NCI-H1694 (cell line): ENCODE data around the gene GRIK4.

Experiments used
- DNase-seq: peaks from one replicate; lab custom pipeline; 2025; lab: John Stamatoyannopoulos, UW

GRIK4 gene

DNA sequence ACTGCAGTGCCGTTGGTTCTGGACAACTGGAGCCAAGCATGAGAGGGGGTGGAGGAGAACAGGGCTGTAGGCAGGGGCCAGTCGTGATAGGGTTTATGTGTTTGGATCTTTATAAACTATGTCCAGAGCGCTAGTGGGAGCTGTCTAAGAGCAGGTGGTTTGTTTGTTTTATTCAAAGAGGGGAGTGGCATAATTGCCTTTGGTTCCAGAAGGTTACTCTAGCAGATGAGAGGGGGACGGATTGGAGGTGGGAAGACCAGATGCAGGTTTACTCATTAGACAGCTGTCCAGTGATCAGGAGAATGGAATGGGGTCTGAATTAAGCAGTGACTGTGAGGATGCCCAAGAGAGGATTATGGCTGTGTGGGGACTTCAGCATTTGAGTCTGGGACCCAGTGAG lies 403.1 kb downstream of the GRIK4 start:
- no peak for DNase-seq

DNA sequence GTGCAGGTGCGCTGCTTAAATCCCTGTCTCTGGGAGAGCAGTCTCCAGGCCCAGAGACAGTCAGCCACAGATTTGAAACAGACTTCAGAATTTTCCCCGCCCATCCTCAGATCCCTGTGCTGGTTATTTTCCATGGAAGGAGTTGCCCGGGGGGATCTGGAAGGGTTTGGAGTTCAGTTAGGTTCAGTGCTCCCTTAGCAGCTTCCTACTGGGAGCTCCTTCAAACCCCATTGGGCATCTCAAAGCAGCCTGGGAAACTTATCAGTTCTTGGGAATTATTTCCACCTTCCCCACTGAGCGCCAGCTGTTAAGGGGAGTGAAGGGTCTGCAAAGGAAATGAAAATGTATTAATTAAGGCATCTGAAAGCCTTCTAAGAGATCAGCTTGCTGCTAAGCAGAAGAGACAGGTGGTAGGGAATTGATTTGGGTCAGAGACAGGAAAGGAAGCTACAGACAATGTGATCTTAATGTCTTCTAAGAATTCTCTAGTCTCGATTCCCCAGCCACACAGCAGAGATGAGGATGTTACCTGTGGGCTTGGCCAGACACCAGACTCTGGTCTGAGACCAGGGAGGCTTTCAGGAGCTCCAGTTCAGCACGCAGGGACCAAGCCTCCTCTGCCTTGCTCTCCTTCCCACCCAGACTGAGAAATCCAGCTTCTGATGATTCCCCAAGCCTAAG lies 406.2 kb downstream of the GRIK4 start:
- DNase-seq: no peak

DNA sequence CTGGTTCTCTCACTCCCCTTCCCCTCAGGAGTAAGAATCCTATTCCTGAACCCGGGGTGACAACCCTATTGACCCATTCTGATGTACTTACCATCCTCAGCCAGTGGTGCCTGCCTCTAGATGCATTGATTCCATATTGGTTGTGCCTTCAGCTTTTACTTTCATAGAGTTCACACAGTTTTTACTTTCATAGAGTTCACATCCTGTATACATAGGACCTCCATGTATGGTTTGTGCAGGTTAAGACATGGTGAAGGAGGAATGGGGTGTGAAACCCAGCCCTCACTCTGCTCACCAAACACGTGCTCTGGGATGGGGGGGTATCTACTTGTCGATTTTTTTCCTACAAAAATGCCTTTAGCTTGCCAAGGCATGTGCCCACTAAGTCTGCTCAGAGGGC lies 406.7 kb downstream of the GRIK4 start:
- DNase-seq: no peak

DNA sequence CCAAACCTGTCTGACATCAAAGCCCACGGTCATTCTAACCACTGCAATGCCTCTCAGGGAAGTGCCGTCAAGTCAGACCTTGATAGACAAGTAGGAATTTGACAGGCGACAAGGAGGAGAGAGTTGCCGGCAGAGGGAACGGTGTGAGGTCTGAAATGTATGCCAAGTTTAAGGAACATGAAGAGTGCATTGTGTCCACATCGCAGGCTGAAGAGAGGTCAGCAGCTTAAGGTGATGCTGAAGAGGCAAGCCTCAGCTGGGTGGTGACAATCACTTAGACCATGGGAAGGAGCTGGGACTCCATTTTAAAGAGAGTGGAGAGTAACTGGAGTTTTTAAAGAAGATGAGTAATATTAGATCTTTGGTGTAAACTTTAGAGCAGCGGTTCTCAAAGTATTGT lies 407.5 kb downstream of the GRIK4 start:
- DNase-seq: no peak

DNA sequence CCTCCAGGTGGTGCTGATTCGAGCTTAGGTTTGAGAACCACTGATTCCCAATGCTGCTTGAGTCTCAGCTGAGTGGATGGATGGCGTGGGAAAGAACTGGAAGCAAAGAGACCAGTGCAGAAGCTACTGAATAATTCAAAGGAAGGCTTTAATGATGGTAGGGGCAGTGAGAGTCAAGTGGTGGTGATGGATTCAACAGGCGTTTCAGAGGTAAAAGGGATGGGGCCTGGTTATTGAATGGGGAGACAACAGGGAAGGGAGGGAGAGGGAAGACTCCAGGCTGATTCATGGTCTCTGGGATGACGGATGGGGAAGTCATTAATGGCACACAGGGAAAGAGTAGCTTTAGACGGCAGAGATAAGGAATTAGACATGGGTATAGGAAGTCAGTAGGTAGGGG lies 408.0 kb downstream of the GRIK4 start:
- no peak for DNase-seq

DNA sequence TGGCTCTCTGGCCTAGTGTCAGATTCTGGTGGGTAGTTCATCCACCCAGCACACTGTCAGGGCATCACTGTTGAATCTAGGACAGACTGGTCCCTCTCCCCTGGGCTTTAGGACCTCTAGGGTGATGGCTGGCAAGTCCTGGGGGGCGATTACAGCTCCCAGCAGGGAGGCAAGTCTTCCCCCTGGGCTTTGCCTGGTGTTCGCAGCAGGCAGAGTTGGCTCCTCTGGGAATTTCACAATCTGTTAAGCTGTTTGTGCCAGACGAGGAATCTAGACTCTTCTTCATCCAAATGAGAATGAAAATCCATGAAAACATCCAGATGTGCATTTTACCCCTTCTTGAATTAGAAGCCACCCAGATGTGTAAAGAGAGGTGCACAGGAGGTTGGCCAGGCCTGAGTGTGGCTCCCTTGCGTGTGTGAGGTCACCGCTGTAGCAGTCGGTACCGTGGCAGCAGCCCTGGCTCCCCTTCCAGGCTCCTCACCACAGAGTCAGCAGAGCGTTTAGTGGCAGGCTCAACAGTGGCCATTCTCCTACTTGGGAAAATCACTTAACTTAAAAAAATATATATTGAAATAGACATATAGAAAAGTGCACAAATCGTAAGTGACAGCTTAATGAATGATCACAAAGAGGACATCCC lies 412.4 kb downstream of the GRIK4 start:
- no peak for DNase-seq

DNA sequence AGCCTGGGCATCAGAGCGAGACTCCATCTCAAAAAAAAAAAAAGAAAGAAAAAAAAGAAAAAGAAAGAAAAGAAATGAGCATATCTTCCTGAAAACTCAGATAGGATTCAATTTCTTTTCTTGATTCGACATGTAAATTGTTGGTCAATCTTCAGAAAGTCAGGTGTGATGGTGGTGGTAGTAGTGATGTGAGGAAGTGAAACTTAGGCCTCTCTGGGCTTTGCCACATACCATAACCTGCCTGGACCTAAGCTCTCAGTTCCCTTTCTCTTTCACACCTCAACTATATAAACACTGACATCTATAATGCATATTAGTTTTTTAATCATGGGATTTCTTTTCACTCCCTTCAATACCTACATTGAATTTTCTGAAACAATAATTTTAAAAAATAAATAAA lies 414.4 kb downstream of the GRIK4 start:
- no peak for DNase-seq

DNA sequence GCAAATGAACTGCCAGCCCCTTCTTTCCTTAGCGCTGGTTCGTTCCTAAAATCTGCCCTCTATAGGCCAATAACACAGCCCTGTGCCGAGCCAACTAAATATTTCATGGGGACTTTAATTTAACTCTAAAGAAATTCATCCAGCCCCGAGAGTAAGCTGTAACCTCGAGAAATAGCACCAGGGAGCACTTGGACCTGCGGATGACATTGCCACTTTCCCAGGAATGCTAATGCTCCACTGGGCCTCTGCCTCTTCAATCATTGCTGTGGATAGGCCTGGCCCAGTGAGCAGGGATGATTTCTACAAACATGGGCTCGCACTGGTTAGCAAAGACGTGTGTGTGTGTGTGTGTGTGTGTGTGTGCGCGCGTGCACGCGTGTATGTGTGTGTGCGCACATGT lies 417.1 kb downstream of the GRIK4 start:
- no peak for DNase-seq

DNA sequence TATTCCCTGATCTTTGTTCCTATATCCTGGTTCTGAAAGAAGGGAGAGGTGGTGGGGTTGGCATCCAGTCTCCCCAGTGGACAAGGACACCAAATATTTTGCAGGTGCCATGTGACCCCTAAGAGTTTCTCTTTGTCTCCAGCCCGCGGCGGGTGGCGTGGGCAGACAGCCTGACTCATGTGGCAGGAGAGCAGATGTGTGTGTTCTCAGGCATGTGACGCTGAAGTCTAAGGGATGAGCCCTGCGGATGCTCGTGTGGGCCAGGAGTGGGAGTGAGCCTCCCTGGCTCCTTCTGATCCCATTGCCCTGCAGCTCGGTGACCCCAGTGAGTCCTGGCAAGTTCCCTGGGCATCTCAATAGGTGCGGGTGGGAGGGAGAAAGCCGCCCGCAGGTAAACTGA lies 417.5 kb downstream of the GRIK4 start:
- no peak for DNase-seq

DNA sequence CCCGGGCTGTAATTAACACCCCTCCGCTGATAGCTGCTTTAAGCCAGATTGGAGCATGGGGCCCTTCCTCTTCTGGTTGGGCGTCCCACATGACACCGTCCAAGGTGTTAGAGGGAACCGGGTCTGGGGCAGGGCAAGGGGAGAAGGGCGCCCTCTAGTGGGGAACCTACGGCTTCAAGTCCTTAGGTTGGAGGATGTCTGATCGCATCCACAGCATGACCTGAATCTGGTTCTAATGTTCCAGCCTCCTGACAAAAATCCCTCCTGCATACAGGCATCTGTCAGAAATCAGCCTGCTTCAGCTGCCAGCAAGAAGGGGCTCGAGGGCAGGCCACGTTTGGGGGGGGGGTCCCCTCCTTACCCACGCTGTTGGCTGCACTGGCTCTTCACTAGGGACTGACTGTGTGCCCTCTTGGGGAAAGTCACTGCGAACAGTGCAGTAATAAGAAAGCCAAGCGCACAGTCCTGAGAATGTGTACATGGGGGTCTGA lies 418.2 kb downstream of the GRIK4 start:
- peak; percentile 59 for DNase-seq

DNA sequence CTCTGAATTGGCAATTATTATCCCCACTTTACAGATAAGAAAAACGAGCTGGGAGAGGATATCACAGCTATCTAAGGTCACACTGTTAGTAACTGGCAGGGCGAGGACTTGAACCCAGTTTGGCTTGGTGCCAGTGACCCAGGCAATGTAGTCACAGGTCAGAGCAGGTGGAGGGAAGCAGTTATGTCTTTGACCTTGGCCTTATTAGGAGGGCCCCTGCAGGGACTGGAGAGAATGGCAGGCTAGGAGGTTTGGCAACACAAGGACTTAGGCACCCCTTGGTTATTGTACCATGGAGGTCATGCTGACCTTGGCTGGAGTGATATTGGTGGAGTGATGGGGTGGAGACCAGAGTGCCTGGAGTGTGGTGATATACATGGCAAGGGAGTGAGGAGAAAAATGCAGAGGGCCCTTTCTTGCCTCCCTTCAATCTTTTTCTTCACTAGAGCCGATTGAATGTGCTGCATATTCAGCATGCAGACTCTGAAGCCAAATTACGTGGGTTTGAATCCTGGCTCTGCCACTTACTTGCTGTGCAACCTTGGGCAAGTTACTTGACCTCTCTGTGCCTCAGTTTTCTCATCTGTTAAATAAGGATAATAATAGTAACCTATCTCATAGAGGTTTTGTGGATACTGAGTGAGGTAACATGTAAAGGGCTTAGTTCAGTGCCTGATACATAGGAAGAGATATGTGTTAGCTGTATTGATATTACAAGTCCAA lies 419.7 kb downstream of the GRIK4 start:
- no peak for DNase-seq

DNA sequence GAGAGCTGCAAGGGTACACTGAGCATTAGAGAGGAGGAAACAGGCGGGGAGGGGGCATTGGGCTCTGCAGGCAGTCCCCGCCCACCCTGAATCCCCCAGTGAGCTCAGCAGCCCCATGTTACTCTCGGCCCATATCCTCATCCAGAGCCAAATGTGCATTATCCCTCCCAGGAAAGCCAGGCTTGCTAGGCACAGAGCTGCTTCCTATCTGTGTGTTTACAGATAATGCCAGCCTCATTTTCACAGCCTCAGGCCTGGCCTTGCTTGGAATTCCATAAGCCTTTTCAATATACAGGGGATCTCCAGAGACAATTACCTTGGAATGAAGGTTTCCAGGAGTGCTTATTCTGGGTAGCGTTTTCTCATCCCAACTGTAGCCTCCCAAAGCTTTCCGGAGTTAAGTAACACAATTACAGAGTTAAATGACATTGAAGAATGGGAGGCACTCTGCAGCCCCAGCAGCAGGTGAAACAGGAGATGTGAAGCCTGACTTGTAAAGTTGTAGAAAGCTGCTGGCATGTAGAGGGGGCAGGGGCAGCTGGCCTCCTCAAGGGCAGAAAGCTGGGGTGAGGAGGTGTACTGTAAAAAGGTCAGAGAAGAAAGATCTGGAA lies 420.9 kb downstream of the GRIK4 start:
- no peak for DNase-seq

DNA sequence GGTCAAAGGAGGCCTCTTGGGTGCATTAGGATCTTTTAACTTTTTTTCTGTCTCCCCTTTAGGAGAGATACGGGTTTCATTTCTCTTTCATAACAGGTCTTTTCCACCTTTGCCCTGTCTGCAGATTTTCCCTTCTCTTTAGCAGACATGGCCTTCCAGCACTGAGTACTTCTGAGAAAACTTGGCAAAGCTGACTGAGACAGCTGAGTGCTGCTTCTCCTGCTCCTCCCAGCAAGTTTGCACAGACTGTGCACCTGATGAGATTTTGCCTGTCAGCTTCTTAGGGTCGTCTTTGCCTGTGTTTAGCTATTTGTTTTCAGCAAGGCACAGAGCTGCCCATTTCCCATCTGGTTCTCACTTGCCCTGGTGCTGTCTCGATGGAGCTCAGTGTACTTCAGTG lies 424.8 kb downstream of the GRIK4 start:
- no peak for DNase-seq

DNA sequence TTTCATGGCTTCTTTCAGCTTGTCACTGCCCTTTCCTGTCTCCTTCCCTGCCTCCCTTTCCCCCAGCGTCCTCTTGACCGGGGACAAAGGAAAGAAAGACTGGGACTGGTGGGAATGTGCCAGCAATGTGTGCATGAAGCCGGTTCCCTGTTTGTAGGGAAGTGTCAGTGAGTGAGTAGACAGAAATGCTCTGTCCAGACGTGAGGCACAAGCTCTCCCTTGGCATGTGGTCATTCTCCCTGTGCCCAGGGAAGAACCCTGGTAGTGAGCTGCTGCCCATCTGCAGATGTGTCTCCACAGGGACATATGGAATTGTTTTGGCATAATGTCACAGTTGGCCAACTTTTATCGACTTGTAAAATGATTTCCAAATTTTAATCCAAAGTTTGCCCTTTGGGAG lies 426.0 kb downstream of the GRIK4 start:
- DNase-seq: no peak

DNA sequence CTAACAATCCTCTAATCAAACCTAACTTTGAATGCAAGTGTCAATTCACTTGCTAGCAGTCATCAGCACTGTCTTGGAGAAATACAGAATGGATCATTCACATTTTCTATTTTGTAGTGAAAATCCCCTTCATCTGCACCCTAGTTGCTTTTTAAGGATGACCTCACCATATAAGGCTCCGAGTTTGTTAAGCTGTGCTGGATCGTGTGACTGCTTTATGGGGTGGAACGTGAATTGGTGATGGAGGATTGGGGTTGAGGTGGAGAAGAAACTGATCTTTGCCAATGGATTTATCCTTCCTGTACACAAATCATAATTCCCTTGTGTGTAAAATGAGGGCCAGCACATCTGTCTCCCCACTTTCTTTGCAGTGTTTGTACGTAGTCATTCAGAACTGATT lies 426.7 kb downstream of the GRIK4 start:
- DNase-seq: no peak

DNA sequence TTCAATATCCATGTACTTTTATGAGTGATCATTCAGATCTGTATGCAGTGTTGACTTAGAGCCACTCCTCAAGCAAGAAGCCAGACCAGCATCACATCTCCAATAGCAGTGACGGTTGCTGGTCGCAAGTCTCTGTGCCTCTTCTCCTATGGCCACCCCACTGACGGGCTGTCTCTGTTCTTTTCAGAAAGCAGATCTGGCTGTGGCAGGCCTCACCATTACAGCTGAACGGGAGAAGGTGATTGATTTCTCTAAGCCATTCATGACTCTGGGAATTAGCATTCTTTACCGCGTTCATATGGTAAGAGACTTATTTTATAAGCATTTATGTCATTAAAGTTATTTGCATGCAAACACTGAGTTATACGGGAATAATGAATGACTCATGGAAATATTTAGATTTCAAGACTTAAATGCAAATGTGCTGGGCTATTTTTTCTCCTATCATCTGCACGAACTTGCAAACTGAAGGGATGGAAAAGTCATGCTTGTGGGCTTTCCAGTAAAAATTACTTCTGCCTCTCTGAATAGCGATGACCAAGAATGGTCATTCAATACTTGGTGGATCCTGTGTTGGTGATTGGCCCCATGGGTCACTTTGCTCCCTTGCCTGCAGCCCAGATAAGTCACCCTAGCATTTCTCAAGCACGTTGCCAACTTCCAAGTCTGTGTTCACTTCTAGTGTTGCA lies 428.8 kb downstream of the GRIK4 start:
- no peak for DNase-seq

DNA sequence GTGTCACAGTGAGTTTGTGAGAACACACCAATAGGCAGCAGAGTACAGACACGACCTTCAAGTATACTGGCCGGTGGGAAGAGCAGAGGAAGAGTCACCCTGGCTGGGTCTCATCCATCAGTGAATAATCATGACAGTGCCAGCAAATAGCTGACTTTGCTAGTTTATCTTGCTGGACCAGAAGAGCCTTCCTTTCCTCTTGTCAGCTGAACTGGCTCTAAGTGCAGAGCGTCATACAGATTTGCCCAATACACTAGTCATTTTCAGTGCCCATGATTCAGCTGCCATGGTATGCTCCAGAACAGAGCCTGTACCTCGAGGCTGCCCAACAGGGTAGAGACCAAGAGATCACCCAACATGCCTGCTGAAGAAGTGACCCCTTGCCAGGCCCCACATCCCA lies 429.5 kb downstream of the GRIK4 start:
- DNase-seq: no peak

DNA sequence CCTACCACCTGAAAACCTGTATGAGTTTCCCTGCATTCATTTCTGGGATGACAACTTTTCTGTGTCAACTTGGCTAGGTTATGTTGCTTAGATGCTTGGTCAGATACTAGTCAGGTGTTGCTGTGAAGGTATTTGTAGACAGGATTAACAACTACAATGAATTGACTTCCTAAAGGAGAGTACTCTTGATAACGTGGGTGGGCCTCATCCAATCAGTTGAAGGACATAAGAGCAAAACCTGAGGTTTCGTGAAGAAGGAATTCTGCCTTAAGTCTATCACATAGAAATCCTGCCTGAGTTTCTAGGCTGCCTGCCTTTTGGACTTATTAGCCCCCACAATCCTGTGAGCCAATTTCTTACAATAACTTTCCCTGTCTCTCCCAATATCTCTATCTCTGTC lies 431.2 kb downstream of the GRIK4 start:
- no peak for DNase-seq

DNA sequence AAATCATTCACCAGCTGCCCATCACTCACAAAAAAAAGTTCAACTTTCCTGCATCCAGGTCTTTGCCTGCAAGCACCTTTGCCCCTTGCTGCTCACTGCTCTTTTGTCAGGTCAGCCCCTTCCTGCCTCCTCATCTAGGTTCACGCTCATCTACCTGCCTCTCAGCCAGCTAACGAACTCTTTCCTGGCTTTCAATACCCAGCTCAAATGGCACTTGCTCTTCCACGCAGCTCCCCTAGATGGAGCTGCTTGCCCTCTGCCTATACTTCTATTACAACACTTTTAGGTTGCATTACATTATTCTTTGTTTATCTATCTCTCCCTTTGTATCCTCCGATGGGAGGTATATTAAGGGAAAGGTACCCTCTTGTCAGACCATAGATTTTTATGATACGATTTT lies 433.5 kb downstream of the GRIK4 start:
- DNase-seq: no peak

DNA sequence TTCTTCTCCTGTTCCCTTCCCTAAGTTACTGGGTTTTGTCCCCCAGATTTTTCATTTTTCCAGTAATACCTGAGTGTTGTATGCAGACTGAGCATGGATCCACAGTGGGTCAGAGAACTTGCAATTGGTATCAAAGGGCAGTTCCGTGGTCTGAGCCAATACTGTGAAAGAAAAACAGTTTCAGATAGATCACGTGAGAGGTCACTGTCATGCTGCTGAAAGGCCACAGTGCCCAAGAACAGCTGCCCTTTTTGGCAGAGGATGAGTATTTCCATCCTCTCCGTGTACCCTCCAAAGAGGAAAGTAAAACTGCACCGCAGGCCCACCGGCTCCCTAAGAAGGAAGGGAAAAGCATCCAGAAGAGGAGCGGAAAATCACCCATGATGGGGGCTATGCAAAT lies 439.3 kb downstream of the GRIK4 start:
- DNase-seq: no peak

DNA sequence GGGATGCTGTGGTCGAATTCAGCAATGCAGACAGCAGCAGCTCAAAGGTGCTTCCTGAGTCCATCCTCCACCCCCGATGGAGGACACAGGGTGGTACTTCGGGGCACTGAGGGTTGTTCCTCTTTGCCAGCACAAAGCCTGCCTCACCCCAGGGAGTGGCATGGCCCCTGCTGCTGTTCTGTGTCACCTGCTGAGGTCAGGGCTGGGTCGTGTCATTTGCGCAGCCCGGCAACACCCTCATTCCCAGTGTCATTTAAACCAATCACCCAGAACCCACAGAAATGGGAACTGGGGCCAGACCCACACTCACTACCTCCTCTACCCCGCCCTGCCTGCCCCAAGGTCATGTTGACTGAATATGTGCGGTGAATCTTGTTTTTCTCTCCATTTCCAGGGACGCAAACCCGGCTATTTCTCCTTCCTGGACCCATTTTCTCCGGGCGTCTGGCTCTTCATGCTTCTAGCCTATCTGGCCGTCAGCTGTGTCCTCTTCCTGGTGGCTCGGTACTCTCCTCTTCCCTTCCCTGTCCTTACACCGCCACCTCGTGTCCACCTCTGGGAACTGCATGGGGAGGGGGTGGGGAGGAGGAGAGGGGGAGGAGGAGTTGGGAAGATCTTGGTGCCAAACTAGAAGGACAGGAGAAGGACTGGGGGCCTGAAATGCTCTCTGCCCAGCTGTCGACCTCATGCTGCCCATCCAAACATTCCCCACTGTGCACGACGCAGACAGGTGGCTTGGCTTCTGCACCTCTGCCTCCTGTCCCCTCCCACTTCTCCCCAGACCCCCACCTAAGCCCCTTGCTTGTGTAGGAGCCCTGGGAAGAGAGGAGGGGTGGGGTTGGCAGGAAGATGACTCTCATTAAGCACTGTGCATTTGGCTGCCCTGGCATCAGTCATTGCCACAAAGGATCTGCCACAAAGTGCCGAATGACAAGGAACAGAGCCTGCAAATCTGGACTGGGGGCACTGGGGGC lies 441.2 kb downstream of the GRIK4 start:
- DNase-seq: peak; percentile 36
